ENCODE results near the gene MGAT3. TPM values are rescaled to one million over a fixed set of nuclear protein-coding genes. Genes with fewer than 3 reads are reported as not detected.

The MGAT3 gene
- total and polyA plus RNA-seq, 2 donors (not counting 1 experiment from before 2014, with no cell fraction given): 11.1 to 27.8 TPM

GRCh38 chr22:39524753-39525657, 68.2 kb downstream of the MGAT3 start:
- CTCF ChIA-PET: interaction anchor here (0.6 to 6.9 kb wide), 7 partner anchors 13 to 685 kb away, joined by 3 to 166 read pairs (median 4); partner anchors contain the start of gene TAB1
- Histone ChIP-seq H3K4me3 (ENCODE audit: control extremely low read depth in 1 of 5, extremely low read depth in 1 of 5, insufficient read depth in 1 of 5, low read depth in 2 of 5, low read length in 4 of 5) (no peak overlapping the region), H3K9me3 (ENCODE audit: control extremely low read depth in 1 of 3, control insufficient read depth in 2 of 3, insufficient read depth in 1 of 3, low read length in 2 of 3) (peaks cover 0 to 7% (median 0%) of the 10 kb centered on the region in 3 donors), H2AFZ (ENCODE audit: insufficient read depth, low read depth, low read length, poor library complexity, severe bottlenecking) (no peak overlapping the region), H3K27me3 (replicated peaks in 1 of 4; ENCODE audit: control extremely low read depth in 1 of 4, control insufficient read depth in 3 of 4, insufficient read depth in 4 of 4, low read length in 3 of 4) (no peaks in the 10 kb centered on the region), H3K4me2 (replicated peaks; ENCODE audit: low read depth, low read length, poor library complexity, severe bottlenecking) (no peak overlapping the region), H3K79me2 (ENCODE audit: control insufficient read depth, insufficient read depth, low read length) (peaks cover 80% of the 10 kb centered on the region), H3K4me1 (ENCODE audit: control insufficient read depth in 2 of 2, insufficient read depth in 2 of 2, low read length in 2 of 2) (peaks cover 58 to 81% of the 10 kb centered on the region in 2 donors), H3K36me3 (replicated peaks in 1 of 2; ENCODE audit: control extremely low read depth in 1 of 2, control insufficient read depth in 1 of 2, extremely low read depth in 1 of 2, insufficient read depth in 2 of 2, low read length in 1 of 2) (peaks cover 0 to 62% of the 10 kb centered on the region in 2 experiments), H4K20me1 (ENCODE audit: control insufficient read depth, insufficient read depth, low read length, poor library complexity, severe bottlenecking) (peaks cover 79% of the 10 kb centered on the region), H3K9ac (ENCODE audit: low read length) (no peak overlapping the region), H3K27ac (ENCODE audit: low read length in 2 of 2) (peak overlapping the region in 1 of 2 donors; percentile 57)
- intact Hi-C loops (cut with micrococcal nuclease): loop anchor here (10.0 kb wide), 1 partner anchor 650 kb away; the partner anchor contains the start of gene CBX6
- peaks cover 80% of the 10 kb centered on the region for H3K4me1 Mint-ChIP-seq
- WGBS (ENCODE audit: insufficient coverage): 95% methylated on average over 5 of the region's 10 CpGs
- peak overlapping the region; percentile 86 for H3K27ac Mint-ChIP-seq
- POLR2A ChIA-PET: interaction anchor here (1.3 kb wide), 1 partner anchor 519 kb away, joined by 4 read pairs; no protein-coding TSS in a partner anchor
- ATAC-seq (ENCODE audit: low read depth) (no peak), DNase-seq (no peak)
- no peaks in the 10 kb centered on the region for H3K9me3 Mint-ChIP-seq (ENCODE audit: insufficient read depth)
- H3K27me3 Mint-ChIP-seq: no peaks in the 10 kb centered on the region
- peak overlapping the region; percentile 56 for H3K4me3 Mint-ChIP-seq
- no peak for TF ChIP-seq CTCF (IDR thresholded peaks at IDR 0.05)
- no peak for TF ChIP-seq EZH2 (IDR thresholded peaks at IDR 0.05; ENCODE audit: borderline replicate concordance, insufficient read depth, low read depth, low read length, poor library complexity, severe bottlenecking)

GRCh38 chr22:39525658-39525975, 68.8 kb downstream of the MGAT3 start:
- Histone ChIP-seq H3K79me2 (ENCODE audit: control insufficient read depth, insufficient read depth, low read length) (peaks cover 84% of the 10 kb centered on the region), H3K4me1 (ENCODE audit: control insufficient read depth in 2 of 2, insufficient read depth in 2 of 2, low read length in 2 of 2) (peaks cover 64 to 87% of the 10 kb centered on the region in 2 donors), H3K27ac (ENCODE audit: low read length in 2 of 2) (peak overlapping the region in 1 of 2 donors; percentile 85), H4K20me1 (ENCODE audit: control insufficient read depth, insufficient read depth, low read length, poor library complexity, severe bottlenecking) (peaks cover 82% of the 10 kb centered on the region), H3K36me3 (replicated peaks in 1 of 2; ENCODE audit: control extremely low read depth in 1 of 2, control insufficient read depth in 1 of 2, extremely low read depth in 1 of 2, insufficient read depth in 2 of 2, low read length in 1 of 2) (peaks cover 0 to 67% of the 10 kb centered on the region in 2 experiments), H2AFZ (ENCODE audit: insufficient read depth, low read depth, low read length, poor library complexity, severe bottlenecking) (no peak overlapping the region), H3K27me3 (replicated peaks in 1 of 4; ENCODE audit: control extremely low read depth in 1 of 4, control insufficient read depth in 3 of 4, insufficient read depth in 4 of 4, low read length in 3 of 4) (no peaks in the 10 kb centered on the region), H3K4me2 (replicated peaks; ENCODE audit: low read depth, low read length, poor library complexity, severe bottlenecking) (no peak overlapping the region), H3K9me3 (ENCODE audit: control extremely low read depth in 1 of 3, control insufficient read depth in 2 of 3, insufficient read depth in 1 of 3, low read length in 2 of 3) (peaks cover 0 to 7% (median 0%) of the 10 kb centered on the region in 3 donors), H3K4me3 (ENCODE audit: control extremely low read depth in 1 of 5, extremely low read depth in 1 of 5, insufficient read depth in 1 of 5, low read depth in 2 of 5, low read length in 4 of 5) (no peak overlapping the region), H3K9ac (ENCODE audit: low read length) (no peak overlapping the region)
- H3K4me1 Mint-ChIP-seq: peaks cover 84% of the 10 kb centered on the region
- TF ChIP-seq EZH2 (IDR thresholded peaks at IDR 0.05; ENCODE audit: borderline replicate concordance, insufficient read depth, low read depth, low read length, poor library complexity, severe bottlenecking): no peak
- no peak for TF ChIP-seq CTCF (IDR thresholded peaks at IDR 0.05)
- intact Hi-C loops (cut with micrococcal nuclease): loop anchor here (10.0 kb wide), 1 partner anchor 651 kb away; the partner anchor contains the start of gene CBX6
- ATAC-seq (ENCODE audit: low read depth) (no peak), DNase-seq (no peak)
- H3K27me3 Mint-ChIP-seq: no peaks in the 10 kb centered on the region
- CTCF ChIA-PET: interaction anchor here (0.8 to 6.9 kb wide), 4 partner anchors 31 to 182 kb away, joined by 3 to 166 read pairs (median 5); partner anchors contain the start of gene TAB1
- POLR2A ChIA-PET: no interaction called here
- no peaks in the 10 kb centered on the region for H3K9me3 Mint-ChIP-seq (ENCODE audit: insufficient read depth)
- H3K27ac Mint-ChIP-seq: peak overlapping the region; percentile 86
- WGBS (ENCODE audit: insufficient coverage): 96% methylated on average over 4 of the region's 4 CpGs
- peak overlapping the region; percentile 56 for H3K4me3 Mint-ChIP-seq
